D721Med (cell line): ENCODE results near the gene TYMS.

Experiments used
- DNase-seq: peaks from one replicate; pipeline ENCODE4 v3.0.0; 2011; ENCODE audit warnings: low spot score; ENCODE audit not compliant: insufficient read length
- FAIRE-seq: peaks from 2 replicates; lab custom pipeline; 2011; peaks lifted over from hg19 to GRCh38; lab: Jason Lieb, UNC
- TF ChIP-seq, protein P1 (sequence below): IDR thresholded peaks from 2 replicates; pipeline ENCODE4 v1.5.1; 2012; ENCODE audit warnings: mild to moderate bottlenecking, control low read depth; ENCODE audit not compliant: insufficient read depth; ENCODE audit errors: missing control alignments

Gene TYMS

DNA sequence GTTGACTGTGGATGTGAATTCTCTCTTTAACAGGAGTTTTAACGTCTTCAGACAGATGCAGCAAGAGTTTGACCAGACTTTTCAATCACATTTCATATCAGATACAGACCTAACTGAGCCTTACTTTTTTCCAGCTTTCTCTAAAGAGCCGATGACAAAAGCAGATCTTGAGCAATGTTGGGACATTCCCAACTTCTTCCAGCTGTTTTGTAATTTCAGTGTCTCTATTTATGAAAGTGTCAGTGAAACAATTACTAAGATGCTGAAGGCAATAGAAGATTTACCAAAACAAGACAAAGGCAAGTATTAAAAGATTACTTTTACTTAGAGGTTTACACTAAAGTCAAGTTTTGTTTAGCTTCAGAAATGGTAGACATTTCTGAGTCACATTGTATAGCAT is 30.2 kb upstream of the TYMS start:
- no peak for FAIRE-seq
- TF ChIP-seq, protein P1, sequence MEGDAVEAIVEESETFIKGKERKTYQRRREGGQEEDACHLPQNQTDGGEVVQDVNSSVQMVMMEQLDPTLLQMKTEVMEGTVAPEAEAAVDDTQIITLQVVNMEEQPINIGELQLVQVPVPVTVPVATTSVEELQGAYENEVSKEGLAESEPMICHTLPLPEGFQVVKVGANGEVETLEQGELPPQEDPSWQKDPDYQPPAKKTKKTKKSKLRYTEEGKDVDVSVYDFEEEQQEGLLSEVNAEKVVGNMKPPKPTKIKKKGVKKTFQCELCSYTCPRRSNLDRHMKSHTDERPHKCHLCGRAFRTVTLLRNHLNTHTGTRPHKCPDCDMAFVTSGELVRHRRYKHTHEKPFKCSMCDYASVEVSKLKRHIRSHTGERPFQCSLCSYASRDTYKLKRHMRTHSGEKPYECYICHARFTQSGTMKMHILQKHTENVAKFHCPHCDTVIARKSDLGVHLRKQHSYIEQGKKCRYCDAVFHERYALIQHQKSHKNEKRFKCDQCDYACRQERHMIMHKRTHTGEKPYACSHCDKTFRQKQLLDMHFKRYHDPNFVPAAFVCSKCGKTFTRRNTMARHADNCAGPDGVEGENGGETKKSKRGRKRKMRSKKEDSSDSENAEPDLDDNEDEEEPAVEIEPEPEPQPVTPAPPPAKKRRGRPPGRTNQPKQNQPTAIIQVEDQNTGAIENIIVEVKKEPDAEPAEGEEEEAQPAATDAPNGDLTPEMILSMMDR, result no peak

DNA sequence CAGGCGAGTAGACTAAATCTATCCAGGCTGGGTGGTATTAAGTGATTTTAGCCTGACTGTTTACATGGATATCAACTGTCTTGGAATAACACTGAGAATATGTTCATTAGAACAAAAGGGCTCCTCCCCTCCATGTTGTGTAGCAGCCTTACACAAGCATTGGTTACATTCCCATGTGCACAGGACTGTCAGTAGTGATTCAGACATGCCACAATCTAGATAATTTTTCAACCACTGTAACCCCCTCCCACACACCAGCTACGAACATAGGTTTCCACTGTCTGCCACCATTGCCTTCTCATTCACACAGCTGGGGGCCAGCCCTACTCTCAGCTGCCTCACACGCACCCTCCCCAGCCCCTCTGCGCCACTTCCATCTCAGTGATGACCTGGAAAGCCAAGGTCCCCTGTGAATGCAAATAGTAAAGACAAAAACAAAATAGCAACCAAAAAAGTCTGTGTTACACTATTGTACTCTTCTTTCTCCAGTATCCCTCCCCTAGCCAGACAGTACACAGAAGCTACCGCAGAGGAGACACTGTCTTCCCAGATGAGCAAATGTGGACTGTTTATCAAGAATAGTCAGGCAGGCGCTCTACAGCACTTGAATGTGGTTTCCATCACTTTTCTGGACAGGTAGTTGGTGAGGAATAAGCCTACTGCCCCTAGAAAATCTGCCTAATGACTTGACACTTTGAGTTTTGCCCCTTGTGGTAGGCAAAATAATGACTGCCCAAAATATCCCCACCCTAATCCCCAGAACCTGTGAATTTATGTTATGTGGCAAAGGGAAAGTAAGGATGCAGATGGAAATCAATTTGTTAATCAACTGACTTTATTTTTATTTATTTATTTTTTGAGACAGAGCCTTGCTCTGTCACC is 27.9 kb upstream of the TYMS start:
- FAIRE-seq (no peak), DNase-seq (no peak)
- TF ChIP-seq, protein P1, result no peak

More for the DNA sequence above, 30.2 kb upstream of the TYMS start:
- DNase-seq, result no peak

DNA sequence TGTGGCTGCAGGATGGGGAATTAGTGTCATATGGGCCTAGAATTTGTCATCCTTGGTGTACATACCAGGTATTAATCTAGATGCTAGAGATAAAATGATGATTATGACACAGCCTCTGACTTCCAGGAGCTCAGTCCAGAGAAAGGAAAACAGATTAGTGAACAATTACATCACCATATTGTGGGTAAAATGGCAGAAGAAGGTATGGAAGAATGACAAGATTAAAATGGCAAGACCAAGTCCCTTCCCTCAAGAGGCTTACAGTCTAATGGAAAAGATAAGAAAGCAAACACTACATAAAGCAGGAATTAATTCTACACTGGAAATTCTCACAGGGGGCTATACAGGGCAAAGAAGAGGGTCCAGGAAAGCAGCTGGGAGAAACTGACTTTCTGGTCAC is 25.9 kb upstream of the TYMS start:
- FAIRE-seq, result no peak
- TF ChIP-seq, protein P1, result no peak
- DNase-seq, result no peak

DNA sequence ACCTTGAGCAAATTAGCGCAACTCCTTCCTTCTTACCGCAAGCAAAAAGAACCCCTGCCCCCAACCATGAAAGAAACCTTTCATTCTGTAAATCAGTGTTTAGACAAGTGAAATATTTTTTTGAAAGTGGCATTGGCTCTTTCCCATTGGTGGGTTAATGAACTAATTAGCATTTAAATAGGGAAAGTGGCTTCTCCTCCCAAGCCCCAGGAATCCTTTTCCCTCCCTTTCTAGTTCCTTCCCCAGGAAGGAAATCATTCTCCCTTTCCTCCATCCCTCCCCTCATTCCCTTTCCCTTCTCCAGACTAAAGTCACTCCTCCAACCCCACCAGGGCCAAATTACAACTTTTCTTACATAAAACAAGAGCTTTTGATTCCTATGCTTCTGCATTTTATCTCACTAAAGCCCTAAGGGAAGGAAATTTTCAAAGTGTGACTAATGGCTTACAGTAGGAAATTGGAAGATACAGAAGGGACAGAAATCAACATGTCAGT is 22.9 kb upstream of the TYMS start:
- TF ChIP-seq, protein P1, result no peak
- FAIRE-seq, result no peak
- DNase-seq, result no peak

DNA sequence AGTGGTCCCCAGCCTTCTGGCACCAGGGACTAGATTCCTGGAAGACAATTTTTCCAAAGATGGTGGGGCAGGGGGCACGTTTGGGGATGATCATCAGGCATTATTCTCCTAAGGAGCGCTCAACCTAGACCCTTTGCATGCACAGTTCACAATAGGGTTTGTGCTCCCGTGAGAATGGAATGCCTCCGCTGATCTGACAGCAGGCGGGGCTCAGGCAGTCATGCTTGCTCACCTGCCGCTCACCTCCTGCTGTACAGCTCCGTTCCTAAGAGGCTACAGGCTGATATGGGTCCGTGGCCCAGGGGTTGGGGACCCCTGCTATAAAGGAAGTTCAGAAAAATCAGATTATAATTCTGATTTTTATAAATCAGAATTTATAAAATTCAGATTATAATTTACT is 22.3 kb upstream of the TYMS start:
- FAIRE-seq (no peak), DNase-seq (no peak)
- TF ChIP-seq, protein P1, result no peak

DNA sequence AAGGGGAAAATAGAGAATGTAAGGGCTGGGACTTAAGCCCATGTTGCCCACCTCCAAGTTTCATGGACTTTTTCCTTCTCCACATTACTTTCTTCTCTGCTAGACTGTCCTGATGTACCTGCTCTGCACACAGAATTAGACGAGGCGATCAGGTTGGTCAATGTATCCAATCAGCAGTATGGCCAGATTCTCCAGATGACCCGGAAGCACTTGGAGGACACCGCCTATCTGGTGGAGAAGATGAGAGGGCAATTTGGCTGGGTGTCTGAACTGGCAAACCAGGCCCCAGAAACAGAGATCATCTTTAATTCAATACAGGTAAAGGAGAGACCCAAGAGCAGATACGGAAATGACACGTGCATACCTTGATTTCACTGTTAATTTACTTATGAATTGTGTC is 16.2 kb upstream of the TYMS start:
- DNase-seq, result no peak
- TF ChIP-seq, protein P1, result no peak
- FAIRE-seq, result no peak

DNA sequence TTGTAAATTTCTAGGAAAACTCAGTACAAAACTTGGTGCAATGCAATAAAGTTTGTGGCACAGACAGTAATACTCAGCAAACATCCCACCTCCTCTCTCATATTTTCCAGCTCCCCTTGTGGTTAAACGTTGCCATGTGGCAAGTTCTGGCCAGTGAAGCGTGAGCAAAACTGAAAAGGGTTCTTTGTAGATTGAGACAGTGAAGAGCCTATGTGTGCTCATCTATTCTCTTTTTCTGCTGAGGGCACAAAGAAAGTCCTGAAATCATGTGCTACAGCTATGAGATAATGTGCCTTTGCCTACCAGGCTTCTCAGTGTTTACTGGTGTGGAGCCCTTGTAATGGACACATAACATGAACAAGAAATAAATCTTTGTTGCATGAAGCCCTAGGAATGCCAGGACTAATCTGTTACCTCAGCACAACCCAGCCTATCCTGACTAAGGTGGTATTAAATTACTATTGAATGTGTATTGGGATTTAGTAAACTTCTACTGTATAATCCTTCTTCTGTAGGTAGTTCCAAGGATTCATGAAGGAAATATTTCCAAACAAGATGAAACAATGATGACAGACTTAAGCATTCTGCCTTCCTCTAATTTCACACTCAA is 13.0 kb upstream of the TYMS start:
- TF ChIP-seq, protein P1, result no peak
- no peak for DNase-seq
- FAIRE-seq, result peak; percentile 38
